GM12864 (cell line): ENCODE results near the gene OR1D5.

Experiments
- DNase-seq: peaks from one replicate; pipeline ENCODE4 v3.0.0-alpha.2; 2011; ENCODE audit warnings: low read depth
- H3K4me3 ChIP-seq: 2 replicates; pipeline ENCODE4 v1.5.1; 2011; ENCODE audit warnings: mild to moderate bottlenecking, low read depth, low read length, control low read depth
- TF ChIP-seq, protein P1 (sequence below): IDR thresholded peaks from 2 replicates; pipeline ENCODE4 v1.5.1; 2011; ENCODE audit warnings: low read depth, mild to moderate bottlenecking, moderate library complexity, low read length, control low read depth, inconsistent platforms; ENCODE audit errors: missing control alignments

Gene OR1D5

DNA sequence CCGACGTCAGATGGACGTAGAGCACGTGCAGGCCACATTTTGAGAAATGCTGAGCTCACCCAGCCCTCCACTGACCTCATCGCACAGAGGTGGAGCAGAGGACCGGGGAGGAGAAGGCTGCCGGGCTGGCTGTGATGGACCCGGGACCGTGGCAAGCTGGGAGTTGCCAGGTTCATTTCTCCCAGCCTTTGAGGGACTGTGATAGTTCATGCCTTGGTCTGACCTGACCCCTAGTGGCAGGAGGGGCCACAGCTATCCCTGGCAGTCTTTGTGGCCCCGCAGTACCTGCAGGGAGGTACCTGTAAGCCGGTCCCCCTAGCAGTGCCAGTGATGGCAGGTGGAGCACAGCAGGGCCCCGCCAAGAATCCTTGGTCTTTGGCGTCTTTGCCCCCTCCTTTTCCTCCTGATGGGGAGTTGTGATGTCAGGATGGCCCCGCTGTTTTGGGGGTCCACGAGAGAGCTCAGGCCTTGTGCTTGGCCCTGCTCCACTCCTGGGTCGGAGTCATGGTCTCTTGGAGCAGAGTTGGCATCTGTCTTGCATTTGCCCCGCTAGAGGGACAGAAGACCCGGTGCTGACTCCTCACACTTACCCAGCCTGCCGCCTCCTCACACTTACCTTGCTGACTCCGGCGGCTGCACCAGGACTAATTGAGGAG is 50.4 kb downstream of the OR1D5 start:
- peak; percentile 30 for DNase-seq
- TF ChIP-seq, protein P1, sequence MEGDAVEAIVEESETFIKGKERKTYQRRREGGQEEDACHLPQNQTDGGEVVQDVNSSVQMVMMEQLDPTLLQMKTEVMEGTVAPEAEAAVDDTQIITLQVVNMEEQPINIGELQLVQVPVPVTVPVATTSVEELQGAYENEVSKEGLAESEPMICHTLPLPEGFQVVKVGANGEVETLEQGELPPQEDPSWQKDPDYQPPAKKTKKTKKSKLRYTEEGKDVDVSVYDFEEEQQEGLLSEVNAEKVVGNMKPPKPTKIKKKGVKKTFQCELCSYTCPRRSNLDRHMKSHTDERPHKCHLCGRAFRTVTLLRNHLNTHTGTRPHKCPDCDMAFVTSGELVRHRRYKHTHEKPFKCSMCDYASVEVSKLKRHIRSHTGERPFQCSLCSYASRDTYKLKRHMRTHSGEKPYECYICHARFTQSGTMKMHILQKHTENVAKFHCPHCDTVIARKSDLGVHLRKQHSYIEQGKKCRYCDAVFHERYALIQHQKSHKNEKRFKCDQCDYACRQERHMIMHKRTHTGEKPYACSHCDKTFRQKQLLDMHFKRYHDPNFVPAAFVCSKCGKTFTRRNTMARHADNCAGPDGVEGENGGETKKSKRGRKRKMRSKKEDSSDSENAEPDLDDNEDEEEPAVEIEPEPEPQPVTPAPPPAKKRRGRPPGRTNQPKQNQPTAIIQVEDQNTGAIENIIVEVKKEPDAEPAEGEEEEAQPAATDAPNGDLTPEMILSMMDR: peak; percentile 96
- no peak overlapping the region for H3K4me3 ChIP-seq
